SU-DHL-6 (cell line): ENCODE results near the gene DSN1.

ENCODE experiments used
- H2AFZ ChIP-seq: fragments of 200-600 bp; sonication (generic); 2 replicates; pipeline ENCODE4 v1.6.1; 2014; ENCODE audit warnings: low read depth, mild to moderate bottlenecking, moderate library complexity, mixed read lengths, antibody characterized with exemption, low read length; ENCODE audit not compliant: severe bottlenecking
- H3F3A ChIP-seq: fragments of 200-600 bp; shearing (Covaris generic); 2 replicates; pipeline ENCODE4 v1.6.0; 2016; ENCODE audit warnings: antibody characterized with exemption, mild to moderate bottlenecking; ENCODE audit not compliant: insufficient read depth
- H3K27ac ChIP-seq: fragments of 200-600 bp; sonication (generic); 2 replicates; pipeline ENCODE4 v1.5.1; 2016; ENCODE audit warnings: low read depth, mild to moderate bottlenecking, low read length, moderate library complexity, mixed read lengths
- H3K27me3 ChIP-seq: fragments of 200-600 bp; sonication (generic), shearing (Covaris generic); 2 replicates; pipeline ENCODE4 v1.6.0; 2014; ENCODE audit warnings: mild to moderate bottlenecking, low read length
- H3K36me3 ChIP-seq: fragments of 200-600 bp; sonication (generic); 2 replicates; pipeline ENCODE4 v1.6.1; 2014; ENCODE audit warnings: mild to moderate bottlenecking, low read length, mixed read lengths
- H3K4me2 ChIP-seq: fragments of 300-600, 200-600 bp; shearing (Covaris generic), sonication (generic); 2 replicates; pipeline ENCODE4 v1.6.0; 2014; ENCODE audit warnings: low read length, low read depth, mild to moderate bottlenecking; ENCODE audit not compliant: poor library complexity, severe bottlenecking
- H3K4me3 ChIP-seq: fragments of 200-600 bp; sonication (generic); 2 replicates; pipeline ENCODE4 v1.5.1; 2014; ENCODE audit warnings: antibody characterized with exemption, low read length, mild to moderate bottlenecking, mixed read lengths; ENCODE audit not compliant: insufficient read depth, poor library complexity, severe bottlenecking
- H3K79me2 ChIP-seq: fragments of 200-600 bp; sonication (generic); 2 replicates; pipeline ENCODE4 v1.6.1; 2014; ENCODE audit warnings: mild to moderate bottlenecking, low read length, moderate library complexity; ENCODE audit not compliant: insufficient read depth
- H3K9ac ChIP-seq: fragments of 200-600 bp; sonication (generic); 2 replicates; pipeline ENCODE4 v1.7.0; 2014; ENCODE audit warnings: mild to moderate bottlenecking, low read length
- H3K9me2 ChIP-seq: fragments of 200-600 bp; sonication (generic); replicated peaks from 2 replicates; pipeline ENCODE4 v1.6.1; 2014; ENCODE audit warnings: low read length; ENCODE audit not compliant: insufficient read depth
- H3K9me3 ChIP-seq: fragments of 200-600 bp; sonication (generic); 2 replicates; pipeline ENCODE4 v1.6.1; 2014; ENCODE audit warnings: low read length, mixed read lengths; ENCODE audit not compliant: insufficient read depth
- H4K20me1 ChIP-seq: fragments of 200-600 bp; sonication (generic); 2 replicates; pipeline ENCODE4 v1.6.1; 2014; ENCODE audit warnings: low read depth, mild to moderate bottlenecking, antibody characterized with exemption, low read length, moderate library complexity, mixed read lengths
- CTCF ChIP-seq: fragments of 200-600 bp; sonication (generic); IDR thresholded peaks from one replicate; pipeline ENCODE4 v1.5.1; 2017; ENCODE audit warnings: antibody characterized with exemption, mild to moderate bottlenecking, low read length, moderate library complexity; ENCODE audit not compliant: insufficient read depth, poor library complexity, severe bottlenecking
- EZH2phosphoT487 ChIP-seq: fragments of 200-600 bp; sonication (generic), shearing (Covaris generic); conservative IDR thresholded peaks from 2 replicates; pipeline ENCODE4 v1.6.1; 2018; ENCODE audit warnings: mild to moderate bottlenecking, antibody characterized with exemption, low read length, moderate library complexity, mixed read lengths

The DSN1 gene

DNA sequence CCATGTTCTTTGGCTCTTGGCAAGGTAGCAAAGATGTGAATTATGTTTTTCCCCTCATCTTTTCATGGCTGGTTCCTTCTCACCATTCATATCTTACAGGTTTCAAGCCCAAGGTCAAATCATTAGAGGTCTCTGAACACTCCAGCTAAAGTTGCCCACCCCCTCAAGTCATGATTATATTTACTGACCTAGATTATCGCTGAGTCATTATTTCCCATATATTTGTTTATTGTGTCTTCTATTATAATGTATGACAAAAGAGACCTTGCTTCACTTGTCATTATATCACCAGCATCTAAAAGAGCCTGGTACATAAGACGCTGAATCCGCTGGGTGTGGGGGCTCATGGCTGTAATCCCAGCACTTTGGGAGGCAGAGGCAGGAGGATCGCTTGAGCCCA lies 12.4 kb downstream of the DSN1 start:
- H3K4me3 ChIP-seq = no peak overlapping the region
- no peaks in the 10 kb centered on the region for H3K27me3 ChIP-seq
- H3K9ac ChIP-seq = no peak overlapping the region
- H3K79me2 ChIP-seq = no peaks in the 10 kb centered on the region
- H3K36me3 ChIP-seq = peaks cover 17% of the 10 kb centered on the region; the same call in 1 of the 2 replicates
- H3K27ac ChIP-seq = no peak overlapping the region
- H3K9me3 ChIP-seq = no peaks in the 10 kb centered on the region
- H3F3A ChIP-seq = peaks cover 3% of the 10 kb centered on the region; the same call in 1 of the 2 replicates
- no peaks in the 10 kb centered on the region for H4K20me1 ChIP-seq
- TF ChIP-seq EZH2phosphoT487 (no peak), CTCF (no peak)
- H3K9me2 ChIP-seq = no peaks in the 10 kb centered on the region
- H2AFZ ChIP-seq = no peak overlapping the region
- no peak overlapping the region for H3K4me2 ChIP-seq

- Histone ChIP-seq H3F3A (peaks cover 3% of the 10 kb centered on the region; the same call in 1 of the 2 replicates), H3K9ac (no peak overlapping the region), H3K9me3 (no peaks in the 10 kb centered on the region), H4K20me1 (no peaks in the 10 kb centered on the region), H3K9me2 (no peaks in the 10 kb centered on the region), H3K79me2 (no peaks in the 10 kb centered on the region), H3K27ac (no peak overlapping the region), H3K27me3 (no peaks in the 10 kb centered on the region), H3K36me3 (peaks cover 19% of the 10 kb centered on the region; the same call in 1 of the 2 replicates), H2AFZ (no peak overlapping the region), H3K4me2 (no peak overlapping the region), H3K4me3 (no peak overlapping the region)
- no peak for TF ChIP-seq CTCF
- no peak for TF ChIP-seq EZH2phosphoT487
Observed at GRCh38 chr20:36760647-36761046, 12.9 kb downstream of the DSN1 start.

- Histone ChIP-seq H3K27ac (peak overlapping the region; percentile 53), H3K9ac (peak overlapping the region; percentile 6; the same call in 1 of the 2 replicates), H2AFZ (no peak overlapping the region), H3K4me2 (peak overlapping the region; percentile 27), H3K36me3 (peaks cover 33% of the 10 kb centered on the region; the same call in 1 of the 2 replicates), H3K9me2 (no peaks in the 10 kb centered on the region), H3K4me3 (no peak overlapping the region), H3K27me3 (no peaks in the 10 kb centered on the region), H3K9me3 (no peaks in the 10 kb centered on the region), H3K79me2 (no peaks in the 10 kb centered on the region), H4K20me1 (no peaks in the 10 kb centered on the region), H3F3A (peaks cover 9% of the 10 kb centered on the region; the same call in 1 of the 2 replicates)
- no peak for TF ChIP-seq CTCF
- no peak for TF ChIP-seq EZH2phosphoT487
Observed at GRCh38 chr20:36758276-36758675, 15.3 kb downstream of the DSN1 start.
